GM12864 (cell line): ENCODE measurements around the gene G3BP2.

Experiments
- DNase-seq: peaks from one replicate; pipeline ENCODE4 v3.0.0-alpha.2; 2011; ENCODE audit warnings: low read depth
- H3K4me3 ChIP-seq: 2 replicates; pipeline ENCODE4 v1.5.1; 2011; ENCODE audit warnings: mild to moderate bottlenecking, low read depth, low read length, control low read depth
- CTCF ChIP-seq: IDR thresholded peaks from 2 replicates; pipeline ENCODE4 v1.5.1; 2011; ENCODE audit warnings: low read depth, mild to moderate bottlenecking, moderate library complexity, low read length, control low read depth, inconsistent platforms; ENCODE audit errors: missing control alignments

Gene G3BP2

GRCh38 chr4:75683482-75684155 lies 10.4 kb upstream of the G3BP2 start:
- TF ChIP-seq CTCF, result no peak
- DNase-seq, result no peak
- no peak overlapping the region for H3K4me3 ChIP-seq

- DNase-seq, result no peak
- TF ChIP-seq CTCF, result no peak
Observed at GRCh38 chr4:75679876-75680575, 6.8 kb upstream of the G3BP2 start.

GRCh38 chr4:75678965-75679364 lies 5.8 kb upstream of the G3BP2 start:
- no peak for TF ChIP-seq CTCF
- H3K4me3 ChIP-seq, result no peak overlapping the region
- DNase-seq, result no peak

More at GRCh38 chr4:75679876-75680575, 6.8 kb upstream of the G3BP2 start:
- H3K4me3 ChIP-seq, result no peak overlapping the region

- H3K4me3 ChIP-seq, result no peak overlapping the region
- TF ChIP-seq CTCF, result no peak
- no peak for DNase-seq
Observed at GRCh38 chr4:75678473-75678872, 5.3 kb upstream of the G3BP2 start.

GRCh38 chr4:75675004-75675531 lies 1.9 kb upstream of the G3BP2 start:
- DNase-seq, result no peak
- H3K4me3 ChIP-seq, result no peak overlapping the region
- no peak for TF ChIP-seq CTCF

- DNase-seq, result no peak
- peak overlapping the region; percentile 88 for H3K4me3 ChIP-seq
- no peak for TF ChIP-seq CTCF
Observed at GRCh38 chr4:75673959-75674328, 733 bp upstream of the G3BP2 start.
